Transverse colon (tissue), 4 donors: ENCODE measurements around the gene YPEL4. TPM values are rescaled to one million over a fixed set of nuclear protein-coding genes. Genes with fewer than 3 reads are reported as not detected.

ENCODE experiments used
- DNase-seq: peaks from one replicate; pipeline ENCODE4 v3.0.0-alpha.2; 2019
- H3K27ac ChIP-seq, 4 donors: fragments of 200-600 bp; sonication (generic); 2 replicates each; pipeline ENCODE4 v1.5.1; 2016 to 2018; ENCODE audit warnings: inconsistent platforms in 4 of 4
- H3K27me3 ChIP-seq: fragments of 200-600 bp; sonication (generic); 2 replicates; pipeline ENCODE4 v1.5.1; 2017; ENCODE audit warnings: inconsistent platforms
- H3K36me3 ChIP-seq, 4 donors: fragments of 200-600 bp; sonication (generic); 2 replicates each; pipeline ENCODE4 v1.5.1; 2017 to 2019; ENCODE audit warnings: inconsistent platforms in 4 of 4
- H3K4me1 ChIP-seq, 4 donors: fragments of 200-600 bp; sonication (generic); 2 replicates each; pipeline ENCODE4 v1.5.1; 2017 to 2020; ENCODE audit warnings: inconsistent platforms in 4 of 4
- H3K4me3 ChIP-seq, 4 donors: fragments of 200-600 bp; sonication (generic); 1 replicate in 1 of 4; 2 replicates in 3 of 4; pipeline versions ENCODE4 v1.5.1 to v1.6.1; 2017 to 2019; ENCODE audit warnings: inconsistent platforms in 4 of 4
- H3K9me3 ChIP-seq, 2 donors: fragments of 200-600 bp; sonication (generic); 2 replicates each; pipeline ENCODE4 v1.5.1; 2017 to 2019; ENCODE audit warnings: inconsistent platforms in 2 of 2
- CTCF ChIP-seq, 5 experiments: fragments of 200-600 bp in 3 of 5; fragments of 450-650 bp in 2 of 5; sonication (generic) in 3 of 5; IDR thresholded peaks; 1 replicate in 2 of 5; 2 replicates in 3 of 5; pipeline ENCODE4 v1.5.1; 2016 to 2017; ENCODE audit warnings: antibody characterized with exemption in 5 of 5, inconsistent platforms in 3 of 5, mild to moderate bottlenecking in 2 of 5, moderate library complexity in 1 of 5
- EP300 ChIP-seq: sonication (generic); formaldehyde crosslinking; IDR thresholded peaks from one replicate; pipeline ENCODE4 v1.6.1; 2017; ENCODE audit warnings: antibody characterized with exemption, low read depth
- POLR2A ChIP-seq: fragments of 450-650 bp; IDR thresholded peaks from one replicate; pipeline ENCODE4 v1.6.1; 2016; ENCODE audit warnings: antibody characterized with exemption, mild to moderate bottlenecking, moderate library complexity
- POLR2AphosphoS5 ChIP-seq, 3 donors: sonication (generic); formaldehyde crosslinking; IDR thresholded peaks; one replicate each; pipeline ENCODE4 v1.6.1; 2016; ENCODE audit warnings: antibody characterized with exemption in 3 of 3
- WGBS, 2 donors: methylation state at CpG; one replicate each; pipeline ENCODE4 v1.1.5; 2018; ENCODE audit warnings: low coverage in 1 of 2; 5-methylcytosine and 5-hydroxymethylcytosine counted together
- in situ Hi-C, 4 donors: fragments of 200-750 bp; cut with MboI; loops; one replicate each; pipeline versions ENCODE4 v1.15.0 to v1.15.1; 2017; ENCODE audit warnings: low sequenced_read_pairs in 3 of 4, low pct_ligation_motif_present in 1 of 4, low pct_unique_long_range_greater_than_20kb in 1 of 4
- intact Hi-C: fragments of 100-400 bp; cut with DNase I; formaldehyde crosslinking; loops from one replicate; pipeline ENCODE4 v1.15.1; 2023; ENCODE audit warnings: low total_unique reads
- total RNA-seq, 4 donors: library from RNA; depleted of rRNA; stranded (reverse); fragments of >200 nt; gene quantifications; one replicate each; pipeline ENCODE4 v1.1.0, GENCODE V29; 2016

YPEL4 gene
- total RNA-seq, 4 donors from 2014 or later = 0.68 to 0.95 TPM; not detected in 2

GRCh38 chr11:57633394-57634070 lies 16.2 kb downstream of the YPEL4 start:
- WGBS, 2 donors = 66 to 68% methylated on average over 4 to 6 of the region's 6 CpGs
- in situ Hi-C loops = loop anchor here in 3 of 4 donors (10.0 to 25.0 kb wide), 3 partner anchors 59 to 296 kb away; partner anchors contain the start of genes P2RX3 (in 2 of the 3), RTN4RL2 (in 2 of the 3) and SSRP1 (in 2 of the 3)

GRCh38 chr11:57632116-57632515 lies 17.6 kb downstream of the YPEL4 start:
- Histone ChIP-seq H3K9me3 (no peaks in the 10 kb centered on the region), H3K36me3 (no peaks in the 10 kb centered on the region), H3K27me3 (peaks cover 27% of the 10 kb centered on the region), H3K27ac (no peak overlapping the region), H3K4me1 (no peaks in the 10 kb centered on the region), H3K4me3 (no peak overlapping the region)
- intact Hi-C loops = no loop called here
- DNase-seq = no peak
- TF ChIP-seq POLR2AphosphoS5 (IDR thresholded peaks at IDR 0.05) = no peak
- TF ChIP-seq POLR2A = no peak
- WGBS, 2 donors = 15 to 23% methylated on average over 2 to 5 of the region's 5 CpGs
- in situ Hi-C loops = loop anchor here in 3 of 4 donors (10.0 to 25.0 kb wide), 3 partner anchors 57 to 295 kb away; partner anchors contain the start of genes P2RX3 (in 2 of the 3), RTN4RL2 (in 2 of the 3) and SSRP1 (in 2 of the 3)

More at GRCh38 chr11:57633394-57634070, 16.2 kb downstream of the YPEL4 start:
- DNase-seq = no peak
- H3K27me3 ChIP-seq = peaks cover 41% of the 10 kb centered on the region
- intact Hi-C loops = no loop called here
- no peaks in the 10 kb centered on the region for H3K36me3 ChIP-seq
- TF ChIP-seq POLR2A = no peak
- TF ChIP-seq CTCF (IDR thresholded peaks at IDR 0.05) = no peak
- no peak for TF ChIP-seq POLR2AphosphoS5 (IDR thresholded peaks at IDR 0.05)
- no peak for TF ChIP-seq EP300
- H3K4me3 ChIP-seq = no peak overlapping the region
- H3K27ac ChIP-seq = no peak overlapping the region
- H3K9me3 ChIP-seq = no peaks in the 10 kb centered on the region
- H3K4me1 ChIP-seq = peaks cover 0 to 12% (median 10%) of the 10 kb centered on the region in 4 donors

DNA sequence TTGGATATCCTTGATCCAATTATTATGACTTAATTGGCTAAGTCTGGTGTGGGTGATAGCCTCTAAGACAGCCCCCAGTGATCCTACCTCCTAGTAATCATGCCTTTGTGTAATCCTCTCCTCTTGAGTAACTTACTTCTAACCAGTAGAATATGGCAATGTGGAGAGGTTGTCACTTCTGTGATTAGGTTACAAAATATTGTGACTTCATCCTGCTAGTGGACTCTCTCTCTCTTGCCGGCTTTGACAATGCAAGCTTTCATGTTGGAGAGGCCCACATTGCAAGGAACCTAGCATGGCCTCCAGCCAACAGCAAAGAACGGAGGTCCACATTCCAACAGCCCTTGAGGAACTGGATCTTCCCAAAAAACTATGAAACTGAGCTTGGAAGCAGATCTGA lies 19.5 kb downstream of the YPEL4 start:
- H3K36me3 ChIP-seq = no peaks in the 10 kb centered on the region
- WGBS, 2 donors = 35 to 65% methylated on average over 2 of the region's 2 CpGs
- no peaks in the 10 kb centered on the region for H3K4me1 ChIP-seq
- H3K27ac ChIP-seq = no peak overlapping the region
- peaks cover 25% of the 10 kb centered on the region for H3K27me3 ChIP-seq
- H3K4me3 ChIP-seq = no peak overlapping the region
- DNase-seq = no peak
- no peaks in the 10 kb centered on the region for H3K9me3 ChIP-seq
- intact Hi-C loops = no loop called here
- in situ Hi-C loops = loop anchor here in 3 of 4 donors (10.0 to 25.0 kb wide), 3 partner anchors 55 to 293 kb away; partner anchors contain the start of genes P2RX3 (in 2 of the 3), RTN4RL2 (in 2 of the 3) and SSRP1 (in 2 of the 3)
- TF ChIP-seq POLR2AphosphoS5 (IDR thresholded peaks at IDR 0.05) (no peak), CTCF (IDR thresholded peaks at IDR 0.05) (no peak), POLR2A (no peak), EP300 (no peak)

DNA sequence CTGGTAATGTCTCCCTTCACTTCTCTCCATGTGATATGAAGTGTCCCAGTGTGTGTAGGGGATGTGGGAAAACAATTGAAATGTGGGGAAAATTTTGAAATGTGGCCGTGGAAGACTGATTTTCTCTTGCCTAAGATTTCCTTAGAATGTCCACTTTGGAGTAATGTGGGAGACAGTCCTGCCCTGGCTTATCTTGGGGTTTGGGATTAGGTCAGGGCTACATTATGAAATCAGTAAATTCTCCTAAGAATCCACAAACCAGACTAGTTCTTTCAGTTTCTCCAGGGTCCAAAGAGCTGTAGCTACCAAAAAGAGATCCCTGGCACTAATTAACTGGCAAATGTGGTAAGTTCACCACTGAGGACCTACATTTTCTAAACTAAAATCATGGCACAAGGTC lies 22.8 kb downstream of the YPEL4 start:
- Histone ChIP-seq H3K27ac (no peak overlapping the region), H3K36me3 (no peaks in the 10 kb centered on the region), H3K4me1 (no peaks in the 10 kb centered on the region), H3K4me3 (no peak overlapping the region), H3K27me3 (peaks cover 3% of the 10 kb centered on the region), H3K9me3 (no peaks in the 10 kb centered on the region)
- TF ChIP-seq CTCF (IDR thresholded peaks at IDR 0.05) = no peak
- TF ChIP-seq POLR2A = no peak
- intact Hi-C loops (no loop called here), in situ Hi-C loops (loop anchor here in 3 of 4 donors (25.0 kb wide), 2 partner anchors 165 to 290 kb away; partner anchors contain the start of genes P2RX3 (in 2 of the 3), RTN4RL2 (in 2 of the 3) and SSRP1 (in 2 of the 3))
- no peak for DNase-seq
- WGBS, 2 donors = 43 to 75% methylated on average over 1 of the region's 1 CpG
